Right lobe of liver (tissue), 4 donors: ENCODE results near the gene P2RX2.

Source experiments
- POLR2A ChIP-seq: fragments of 450-650 bp; IDR thresholded peaks from one replicate; pipeline ENCODE4 v1.6.1; 2017; ENCODE audit warnings: antibody characterized with exemption, mild to moderate bottlenecking
- TF ChIP-seq, protein P1 (sequence below), 4 donors: fragments of 200-600 bp in 3 of 4; fragments of 450-650 bp in 1 of 4; IDR thresholded peaks; one replicate each; pipeline versions ENCODE4 v1.5.1 to v1.8.0; 2016 to 2022; ENCODE audit warnings: antibody characterized with exemption in 4 of 4, mild to moderate bottlenecking in 2 of 4
- donor health status: DM: no; HTN: no; CAD: no.
- donor health status: DM: no; HTN: no; CAD: no.
- donor health status: DM: no; HTN: yes; CAD: no.

DNA sequence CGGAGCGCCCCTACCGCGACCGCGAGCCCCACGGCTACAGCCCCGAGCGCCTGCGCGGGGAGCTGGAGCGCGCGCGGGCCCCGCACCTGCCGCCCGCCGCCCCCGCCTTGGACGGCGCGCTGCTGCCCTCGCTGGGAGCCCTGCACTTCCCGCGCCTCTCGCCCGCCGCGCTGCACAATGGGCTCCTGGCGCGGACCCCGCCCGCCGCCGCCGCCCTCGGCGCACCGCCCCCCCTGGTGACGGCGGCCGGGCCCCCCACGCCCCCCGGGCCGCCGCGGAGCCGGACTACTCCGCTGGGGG lies 35.2 kb upstream of the P2RX2 start:
- TF ChIP-seq, protein P1, sequence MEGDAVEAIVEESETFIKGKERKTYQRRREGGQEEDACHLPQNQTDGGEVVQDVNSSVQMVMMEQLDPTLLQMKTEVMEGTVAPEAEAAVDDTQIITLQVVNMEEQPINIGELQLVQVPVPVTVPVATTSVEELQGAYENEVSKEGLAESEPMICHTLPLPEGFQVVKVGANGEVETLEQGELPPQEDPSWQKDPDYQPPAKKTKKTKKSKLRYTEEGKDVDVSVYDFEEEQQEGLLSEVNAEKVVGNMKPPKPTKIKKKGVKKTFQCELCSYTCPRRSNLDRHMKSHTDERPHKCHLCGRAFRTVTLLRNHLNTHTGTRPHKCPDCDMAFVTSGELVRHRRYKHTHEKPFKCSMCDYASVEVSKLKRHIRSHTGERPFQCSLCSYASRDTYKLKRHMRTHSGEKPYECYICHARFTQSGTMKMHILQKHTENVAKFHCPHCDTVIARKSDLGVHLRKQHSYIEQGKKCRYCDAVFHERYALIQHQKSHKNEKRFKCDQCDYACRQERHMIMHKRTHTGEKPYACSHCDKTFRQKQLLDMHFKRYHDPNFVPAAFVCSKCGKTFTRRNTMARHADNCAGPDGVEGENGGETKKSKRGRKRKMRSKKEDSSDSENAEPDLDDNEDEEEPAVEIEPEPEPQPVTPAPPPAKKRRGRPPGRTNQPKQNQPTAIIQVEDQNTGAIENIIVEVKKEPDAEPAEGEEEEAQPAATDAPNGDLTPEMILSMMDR (IDR thresholded peaks at IDR 0.05): no peak
- no peak for TF ChIP-seq POLR2A
